LNCaP clone FGC (cell line): ENCODE results near the gene RAE1.
"Not testable (repeated sequence)": the region's sequence is repeated elsewhere in the genome, so short reads cannot be mapped to it uniquely, and the experiment has no call there.

Experiments
- DNase-seq: peaks from one replicate; pipeline ENCODE4 v3.0.0-alpha.2; 2011; ENCODE audit warnings: low read depth
- H3K4me3 ChIP-seq: 2 replicates; pipeline ENCODE4 v1.5.1; 2011; ENCODE audit warnings: mild to moderate bottlenecking, low read depth, low read length, control low read depth
- TF ChIP-seq, protein P1 (sequence below): IDR thresholded peaks from 2 replicates; pipeline ENCODE4 v1.5.1; 2012; ENCODE audit warnings: mild to moderate bottlenecking; ENCODE audit not compliant: control insufficient read depth, insufficient read depth; ENCODE audit errors: extremely low read depth

The RAE1 gene

DNA sequence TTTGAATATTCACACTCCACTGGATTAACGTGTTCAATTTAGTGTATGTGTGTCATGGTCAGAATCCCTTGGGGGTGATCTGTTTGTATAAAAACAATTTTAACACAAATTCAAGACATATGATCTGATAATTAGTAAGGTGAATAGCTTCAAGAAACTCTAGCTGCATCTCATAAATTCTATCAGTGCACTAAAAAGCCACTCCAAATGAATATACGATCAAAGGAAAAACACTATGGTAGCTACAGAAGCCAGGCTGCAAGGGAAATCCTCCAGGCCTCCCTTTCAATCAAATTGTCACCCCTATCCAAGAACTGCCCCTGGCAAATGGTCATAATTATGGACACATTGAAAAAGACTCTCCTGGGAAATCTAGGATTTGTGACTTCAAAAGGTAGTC, 9.4 kb upstream of the RAE1 start:
- no peak for DNase-seq
- TF ChIP-seq, protein P1, sequence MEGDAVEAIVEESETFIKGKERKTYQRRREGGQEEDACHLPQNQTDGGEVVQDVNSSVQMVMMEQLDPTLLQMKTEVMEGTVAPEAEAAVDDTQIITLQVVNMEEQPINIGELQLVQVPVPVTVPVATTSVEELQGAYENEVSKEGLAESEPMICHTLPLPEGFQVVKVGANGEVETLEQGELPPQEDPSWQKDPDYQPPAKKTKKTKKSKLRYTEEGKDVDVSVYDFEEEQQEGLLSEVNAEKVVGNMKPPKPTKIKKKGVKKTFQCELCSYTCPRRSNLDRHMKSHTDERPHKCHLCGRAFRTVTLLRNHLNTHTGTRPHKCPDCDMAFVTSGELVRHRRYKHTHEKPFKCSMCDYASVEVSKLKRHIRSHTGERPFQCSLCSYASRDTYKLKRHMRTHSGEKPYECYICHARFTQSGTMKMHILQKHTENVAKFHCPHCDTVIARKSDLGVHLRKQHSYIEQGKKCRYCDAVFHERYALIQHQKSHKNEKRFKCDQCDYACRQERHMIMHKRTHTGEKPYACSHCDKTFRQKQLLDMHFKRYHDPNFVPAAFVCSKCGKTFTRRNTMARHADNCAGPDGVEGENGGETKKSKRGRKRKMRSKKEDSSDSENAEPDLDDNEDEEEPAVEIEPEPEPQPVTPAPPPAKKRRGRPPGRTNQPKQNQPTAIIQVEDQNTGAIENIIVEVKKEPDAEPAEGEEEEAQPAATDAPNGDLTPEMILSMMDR = no peak
- H3K4me3 ChIP-seq = no peak overlapping the region

DNA sequence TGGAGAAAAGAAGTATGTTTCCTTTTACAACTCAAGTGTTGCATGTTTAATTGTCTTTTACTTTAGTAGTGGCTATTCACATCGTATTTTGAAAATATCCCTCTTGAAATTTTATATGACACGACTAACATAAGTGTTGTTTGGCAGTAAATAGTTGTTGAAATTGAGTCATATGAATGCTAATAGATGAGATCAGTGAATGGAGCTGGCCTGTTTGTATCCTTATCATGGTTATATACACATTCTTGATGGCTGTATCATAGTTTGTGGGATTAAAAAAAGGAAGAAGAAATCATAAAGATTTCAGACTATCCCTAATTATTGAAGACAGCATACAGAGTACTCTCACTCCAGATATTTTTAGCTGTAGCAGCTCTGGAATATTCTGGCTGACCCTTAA, 8.2 kb upstream of the RAE1 start:
- no peak overlapping the region for H3K4me3 ChIP-seq
- TF ChIP-seq, protein P1 = no peak
- DNase-seq = no peak

DNA sequence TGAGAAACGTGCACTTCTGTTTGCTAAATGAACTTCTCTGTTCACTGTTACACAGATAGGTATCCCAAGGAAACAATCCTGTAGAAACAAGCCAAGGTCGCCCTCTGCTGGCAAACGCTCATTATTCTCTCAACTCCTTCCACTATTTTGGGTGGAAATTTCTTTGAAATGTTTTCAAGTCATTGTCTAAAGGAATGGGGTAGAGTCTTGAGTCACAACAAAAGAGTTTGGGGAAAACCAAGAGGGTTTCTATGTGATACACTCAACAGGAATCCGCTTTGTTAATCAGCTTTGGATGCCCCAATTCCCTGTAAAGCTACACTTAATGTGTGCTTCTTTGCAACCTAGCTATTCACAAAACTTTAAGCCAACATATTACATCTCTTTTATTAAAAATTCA, 4.6 kb upstream of the RAE1 start:
- TF ChIP-seq, protein P1 = peak; percentile 82
- no peak overlapping the region for H3K4me3 ChIP-seq
- peak; percentile 31 for DNase-seq

DNA sequence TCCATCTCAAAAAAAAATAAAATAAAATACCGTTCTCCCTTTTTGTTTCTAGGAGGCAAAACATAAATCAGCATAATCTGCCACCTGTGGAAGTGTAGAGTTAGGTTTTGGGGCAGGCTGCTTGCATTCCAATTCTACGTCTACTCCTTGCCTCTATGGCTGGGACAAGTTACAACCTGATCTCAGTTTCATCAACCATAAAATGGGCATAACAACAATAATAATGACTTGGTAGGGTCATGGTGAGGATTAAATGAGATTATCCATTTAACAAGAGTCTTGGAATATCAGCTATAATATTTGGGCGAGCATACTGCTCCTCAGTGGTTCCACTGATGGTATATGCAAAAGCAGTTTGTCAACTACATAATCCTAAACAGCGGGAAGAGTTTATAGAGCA, 3.7 kb upstream of the RAE1 start:
- no peak overlapping the region for H3K4me3 ChIP-seq
- TF ChIP-seq, protein P1 = no peak
- DNase-seq = no peak

DNA sequence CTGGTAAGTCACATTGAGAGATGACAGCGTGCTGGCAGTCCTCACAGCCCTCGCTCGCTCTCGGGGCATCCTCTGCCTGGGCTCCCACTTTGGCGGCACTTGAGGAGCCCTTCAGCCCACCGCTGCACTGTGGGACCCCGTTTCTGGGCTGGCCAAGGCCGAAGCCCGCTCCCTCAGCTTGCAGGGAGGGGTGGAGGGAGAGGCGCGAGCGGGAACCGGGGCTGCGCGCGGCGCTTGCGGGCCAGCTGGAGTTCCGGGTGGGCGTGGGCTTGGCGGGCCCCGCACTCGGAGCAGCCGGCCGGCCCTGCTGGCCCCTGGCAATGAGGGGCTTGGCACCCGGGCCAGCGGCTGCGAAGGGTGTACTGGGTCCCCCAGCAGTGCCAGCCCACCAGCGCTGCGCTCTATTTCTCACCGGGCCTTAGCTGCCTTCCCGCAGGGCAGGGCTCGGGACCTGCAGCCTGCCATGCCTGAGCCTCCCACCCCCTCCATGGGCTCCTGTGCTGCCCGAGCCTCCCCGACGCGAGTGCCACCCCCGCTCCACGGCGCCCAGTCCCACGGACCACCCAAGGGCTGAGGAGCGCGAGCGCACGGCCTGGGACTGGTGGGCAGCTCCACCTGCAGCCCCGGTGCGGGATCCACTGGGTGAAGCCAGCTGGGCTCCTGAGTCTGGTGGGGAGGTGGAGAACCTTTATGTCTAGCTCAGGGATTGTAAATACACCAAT, 2.7 kb upstream of the RAE1 start:
- not testable (repeated sequence) for DNase-seq, H3K4me3 ChIP-seq

DNA sequence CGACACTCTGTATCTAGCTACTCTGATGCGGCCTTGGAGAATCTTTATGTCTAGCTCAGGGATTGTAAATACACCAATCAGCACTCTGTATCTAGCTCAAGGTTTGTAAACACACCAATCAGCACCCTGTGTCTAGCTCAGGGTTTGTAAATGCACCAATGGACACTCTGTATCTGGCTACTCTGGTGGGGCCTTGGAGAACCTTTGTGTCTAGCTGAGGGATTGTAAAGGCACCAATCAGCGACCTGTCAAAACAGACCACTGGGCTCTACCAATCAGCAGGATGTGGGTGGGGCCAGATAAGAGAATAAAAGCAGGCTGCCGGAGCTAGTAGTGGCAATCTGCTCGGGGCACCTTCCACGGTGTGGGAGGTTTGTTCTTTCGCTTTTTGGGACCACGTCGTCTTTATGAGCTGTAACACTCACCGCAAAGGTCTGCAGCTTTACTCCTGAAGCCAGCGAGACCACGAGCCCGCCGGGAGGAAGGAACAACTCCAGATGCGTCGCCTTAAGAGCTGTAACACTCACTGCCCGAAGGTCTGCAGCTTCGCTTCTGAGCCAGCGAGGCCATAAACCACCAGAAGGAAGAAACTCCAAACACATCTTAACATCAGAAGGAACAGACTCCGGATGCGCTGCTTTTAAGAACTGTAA, 2.0 kb upstream of the RAE1 start:
- not testable (repeated sequence) for H3K4me3 ChIP-seq, DNase-seq

DNA sequence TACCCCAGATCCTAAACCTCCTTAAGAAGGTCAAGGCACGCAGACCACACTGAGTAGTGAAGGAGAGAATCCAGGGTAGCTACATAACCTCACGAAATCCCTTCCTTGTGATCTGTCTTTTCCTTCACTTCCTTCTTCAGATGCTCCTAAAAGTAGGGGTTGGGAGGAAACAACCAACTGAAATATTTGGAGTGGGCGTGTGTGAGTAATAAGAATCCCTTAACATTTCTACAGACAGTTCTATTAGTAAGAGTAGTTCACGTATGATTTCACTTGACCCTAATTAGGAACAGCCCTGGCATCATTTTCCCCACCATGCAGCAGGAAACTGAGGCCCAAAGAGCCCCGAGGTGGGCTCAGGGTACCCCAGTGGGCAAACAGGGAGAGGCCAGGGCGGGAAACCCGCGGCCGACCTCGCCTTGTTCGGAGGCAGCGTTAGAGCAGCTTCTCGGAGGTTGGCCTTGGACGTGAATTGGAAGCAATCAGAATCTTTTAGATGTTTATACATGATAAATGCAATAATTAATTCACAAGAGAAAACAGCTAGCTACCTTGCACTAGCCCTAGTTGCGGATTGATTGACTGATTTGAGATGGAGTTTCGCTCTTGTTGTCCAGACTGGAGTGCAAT, 859 bp upstream of the RAE1 start:
- TF ChIP-seq, protein P1 = no peak
- no peak for DNase-seq
- H3K4me3 ChIP-seq = no peak overlapping the region

DNA sequence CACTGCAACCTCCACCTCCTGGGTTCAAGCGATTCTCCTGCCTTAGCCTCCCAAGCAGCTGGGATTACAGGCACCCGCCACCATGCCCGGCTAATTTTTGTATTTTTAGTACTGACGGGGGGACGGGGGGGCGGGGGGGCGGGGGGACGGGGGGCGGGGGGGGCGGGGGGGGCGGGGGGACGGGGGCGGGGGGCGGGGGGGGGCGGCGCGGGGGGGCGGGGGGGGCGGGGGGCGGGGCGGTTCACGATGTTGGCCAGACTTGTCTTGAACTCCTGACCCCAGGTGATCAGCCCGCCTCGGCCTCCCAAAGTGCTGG, 371 bp upstream of the RAE1 start:
- not testable (repeated sequence) for DNase-seq
- H3K4me3 ChIP-seq = peak overlapping the region; percentile 99
